ENCODE data around the gene TBX1. TPM values are rescaled to one million over a fixed set of nuclear protein-coding genes. Genes with fewer than 3 reads are reported as not detected.

Gene TBX1
- total and polyA plus RNA-seq, 2 of the 8 experiments (the other 6 are each of a cell fraction or from before 2014, with no cell fraction given) = 0.28 TPM; not detected in 1

GRCh38 chr22:19766240-19766510, 5.6 kb downstream of the TBX1 start:
- Histone ChIP-seq H2BK20ac (ENCODE audit: low read length) (no peak overlapping the region), H3K79me2 (ENCODE audit: control insufficient read depth in 1 of 2, insufficient read depth in 2 of 2, low read length in 2 of 2) (no peaks in the 10 kb centered on the region), H3K18ac (ENCODE audit: extremely low read depth, low read length) (no peak overlapping the region), H3K23me2 (ENCODE audit: low read depth, low read length) (peaks cover 4% of the 10 kb centered on the region; the same call in 1 of the 2 replicates), H3K27ac (ENCODE audit: low read depth, low read length) (no peak overlapping the region), H3K56ac (replicated peaks; ENCODE audit: insufficient read length, low read depth, low read length) (no peak overlapping the region), H3K14ac (ENCODE audit: insufficient read length) (no peak overlapping the region), H2BK12ac (ENCODE audit: low read depth, low read length) (no peak overlapping the region), H3K9me3 (ENCODE audit: insufficient read depth in 2 of 2, low read depth in 1 of 2, low read length in 1 of 2) (no peaks in the 10 kb centered on the region), H3K4me2 (ENCODE audit: insufficient read depth in 1 of 2, low read depth in 2 of 2, low read length in 2 of 2) (peak overlapping the region; percentile 61 to 62), H3K4ac (replicated peaks; ENCODE audit: insufficient read length, low read depth, low read length) (no peak overlapping the region), H3K36me3 (ENCODE audit: control insufficient read depth in 2 of 4, insufficient read depth in 4 of 4, low read length in 3 of 4) (peaks cover 0 to 5% (median 0%) of the 10 kb centered on the region in 4 experiments; a peak in 1 of 8 replicates), H2BK120ac (replicated peaks; ENCODE audit: low read depth, low read length) (no peak overlapping the region), H3K23ac (ENCODE audit: insufficient read length) (no peak overlapping the region), H4K8ac (ENCODE audit: extremely low read depth, insufficient read depth, low read length) (peak overlapping the region; percentile 40; the same call in 1 of the 2 replicates), H3K27me3 (replicated peaks in 1 of 4; ENCODE audit: control insufficient read depth in 3 of 4, extremely low read depth in 1 of 4, insufficient read depth in 3 of 4, low read length in 3 of 4) (peaks cover 85 to 98% (median 94%) of the 10 kb centered on the region in 4 experiments), H3K4me3 (ENCODE audit: extremely low read depth in 1 of 4, insufficient read depth in 2 of 4, low read depth in 3 of 4, low read length in 4 of 4) (peak overlapping the region in 1 of 4 experiments; percentile 44; a peak in 2 of 8 replicates), H4K5ac (ENCODE audit: insufficient read length, low read depth, low read length) (no peak overlapping the region), H2AK5ac (ENCODE audit: low read depth, low read length) (no peak overlapping the region), H4K20me1 (replicated peaks in 1 of 2; ENCODE audit: control insufficient read depth in 1 of 2, insufficient read depth in 2 of 2, low read length in 2 of 2) (peaks cover 14 to 32% of the 10 kb centered on the region in 2 experiments), H3K4me1 (replicated peaks in 1 of 4; ENCODE audit: control insufficient read depth in 3 of 4, insufficient read depth in 4 of 4, low read length in 3 of 4) (peaks cover 0 to 47% (median 32%) of the 10 kb centered on the region in 4 experiments; a peak in 6 of 7 replicates), H3K9ac (replicated peaks in 1 of 4; ENCODE audit: extremely low read depth in 1 of 4, low read depth in 3 of 4, low read length in 3 of 4) (no peak overlapping the region), H2AFZ (ENCODE audit: low read length) (no peak overlapping the region), H2BK15ac (ENCODE audit: low read length) (no peak overlapping the region), H3K79me1 (ENCODE audit: low read depth, low read length) (no peaks in the 10 kb centered on the region), H2BK5ac (ENCODE audit: low read depth, low read length) (no peak overlapping the region), H4K91ac (replicated peaks; ENCODE audit: insufficient read length, low read length) (no peak overlapping the region)
- WGBS, 2 experiments (ENCODE audit: extremely low coverage in 1 of 2, insufficient coverage in 1 of 2, insufficient read length in 1 of 2, insufficient replicate concordance in 2 of 2, low coverage in 1 of 2, low lambda C conversion rate in 2 of 2, missing lambda C conversion rate in 1 of 2) = 0% methylated on average over 30 of the region's 36 CpGs; no CpG with 5 or more reads in 1 of the 2 experiments
- peak in 1 of 2 experiments; percentile 67 for DNase-seq (ENCODE audit: low read depth in 1 of 2, low spot score in 2 of 2)
- TF ChIP-seq MAFK (IDR thresholded peaks at IDR 0.05; ENCODE audit: low read depth, low read length) = no peak
- no peak for TF ChIP-seq USF2 (IDR thresholded peaks at IDR 0.05; ENCODE audit: low read length)
- TF ChIP-seq CEBPB (IDR thresholded peaks at IDR 0.05; ENCODE audit: low read depth, low read length) = no peak
- TF ChIP-seq JUN (IDR thresholded peaks at IDR 0.05; ENCODE audit: low read depth, low read length) = no peak
- no peak for TF ChIP-seq SIRT6 (IDR thresholded peaks at IDR 0.05; ENCODE audit: low read length)
- TF ChIP-seq GTF2F1 (IDR thresholded peaks at IDR 0.05; ENCODE audit: borderline replicate concordance, low read depth, low read length) = no peak
- no peak for TF ChIP-seq HDAC6 (IDR thresholded peaks at IDR 0.05; ENCODE audit: low read depth, low read length)
- no peak for TF ChIP-seq HDAC2 (IDR thresholded peaks at IDR 0.05; ENCODE audit: borderline replicate concordance in 1 of 2, low read depth in 2 of 2, low read length in 2 of 2)
- TF ChIP-seq SUZ12 (IDR thresholded peaks at IDR 0.05; ENCODE audit: low read length) = no peak
- no peak for TF ChIP-seq TCF12 (IDR thresholded peaks at IDR 0.05; ENCODE audit: low read depth, low read length)
- ChIA-PET POLR2A (ENCODE audit: partially characterized antibody) (interaction anchor here (1.6 to 3.1 kb wide), 2 partner anchors 10 to 11 kb away, joined by 4 to 21 read pairs; no protein-coding TSS in a partner anchor), CTCF (ENCODE audit: partially characterized antibody) (interaction anchor here (1.0 to 5.6 kb wide), 5 partner anchors 12 to 157 kb away, joined by 3 to 48 read pairs (median 3); no protein-coding TSS in a partner anchor)
- no peak for FAIRE-seq
